H1 (cell line): Measurements from ENCODE around the gene ZNF683. TPM values are rescaled to one million over a fixed set of nuclear protein-coding genes. Genes with fewer than 3 reads are reported as not detected.

Source experiments
- CTCF ChIA-PET: fragments of 300-600 bp; sonication (Branson Sonifier 250); formaldehyde crosslinking; loops from one replicate; lab custom pipeline; 2021; ENCODE audit not compliant: partially characterized antibody; lab: Charles Lee
- POLR2A ChIA-PET: fragments of 300-600 bp; sonication (Branson Sonifier 250); formaldehyde crosslinking; loops from one replicate; lab custom pipeline; 2021; ENCODE audit warnings: inconsistent platforms; ENCODE audit not compliant: partially characterized antibody; lab: Charles Lee
- DNase-seq, 2 experiments: peaks; one replicate each; pipeline versions ENCODE4 v3.0.0 to v3.0.0-alpha.2; 2010 to 2022; ENCODE audit warnings: low spot score in 2 of 2, low read depth in 1 of 2, mixed read lengths in 1 of 2
- FAIRE-seq: peaks from 2 replicates; lab custom pipeline; 2011; peaks lifted over from hg19 to GRCh38; lab: Jason Lieb, UNC
- H2AFZ ChIP-seq: 2 replicates; pipeline ENCODE4 v1.8.1; 2012; ENCODE audit warnings: low read length, inconsistent platforms
- H2AK5ac ChIP-seq: 2 replicates; pipeline ENCODE4 v1.6.1; 2013; ENCODE audit warnings: low read depth, low read length
- H2BK120ac ChIP-seq: replicated peaks from 2 replicates; pipeline ENCODE3; 2013; ENCODE audit warnings: low read depth, low read length, inconsistent platforms
- H2BK12ac ChIP-seq: 2 replicates; pipeline ENCODE4 v1.6.1; 2013; ENCODE audit warnings: low read depth, low read length
- H2BK15ac ChIP-seq: 2 replicates; pipeline ENCODE4 v1.6.1; 2013; ENCODE audit warnings: low read length
- H2BK20ac ChIP-seq: 2 replicates; pipeline ENCODE4 v1.6.1; 2013; ENCODE audit warnings: low read length
- H2BK5ac ChIP-seq: 2 replicates; pipeline ENCODE4 v1.6.1; 2013; ENCODE audit warnings: low read depth, low read length
- H3K14ac ChIP-seq: 2 replicates; pipeline ENCODE4 v1.6.1; 2013; ENCODE audit warnings: inconsistent platforms; ENCODE audit not compliant: insufficient read length
- H3K18ac ChIP-seq: 2 replicates; pipeline ENCODE4 v1.6.1; 2013; ENCODE audit warnings: low read length; ENCODE audit errors: extremely low read depth
- H3K23ac ChIP-seq: 2 replicates; pipeline ENCODE4 v1.6.1; 2013; ENCODE audit warnings: inconsistent platforms; ENCODE audit not compliant: insufficient read length
- H3K23me2 ChIP-seq: 2 replicates; pipeline ENCODE4 v1.6.1; 2013; ENCODE audit warnings: low read depth, low read length
- H3K27ac ChIP-seq: 2 replicates; pipeline ENCODE4 v1.6.1; 2011; ENCODE audit warnings: low read depth, low read length, inconsistent platforms
- H3K27me3 ChIP-seq, 4 experiments: replicated peaks in 1 of 4; 1 replicate in 1 of 4; 2 replicates in 3 of 4; pipeline versions ENCODE4 v1.6.1 to v1.8.1; 2011 to 2013; ENCODE audit warnings: low read length in 3 of 4, mild to moderate bottlenecking in 3 of 4, inconsistent platforms in 2 of 4, mixed read lengths in 2 of 4, moderate library complexity in 1 of 4; ENCODE audit not compliant: control insufficient read depth in 3 of 4, insufficient read depth in 3 of 4; ENCODE audit errors: extremely low read depth in 1 of 4
- H3K36me3 ChIP-seq, 4 experiments: 2 replicates each; pipeline versions ENCODE4 v1.6.1 to v1.8.1; 2011 to 2013; ENCODE audit warnings: mild to moderate bottlenecking in 4 of 4, low read length in 3 of 4, moderate library complexity in 2 of 4, control low read depth in 1 of 4, inconsistent platforms in 1 of 4; ENCODE audit not compliant: insufficient read depth in 4 of 4, control insufficient read depth in 2 of 4
- H3K4ac ChIP-seq: replicated peaks from 2 replicates; pipeline ENCODE3; 2013; ENCODE audit warnings: low read length, low read depth, mixed read lengths, inconsistent platforms; ENCODE audit not compliant: insufficient read length
- H3K4me1 ChIP-seq, 4 experiments: replicated peaks in 1 of 4; 1 replicate in 1 of 4; 2 replicates in 3 of 4; pipeline versions ENCODE4 v1.6.1 to v1.8.1; 2011 to 2013; ENCODE audit warnings: low read length in 3 of 4, inconsistent platforms in 2 of 4, mixed read lengths in 1 of 4; ENCODE audit not compliant: insufficient read depth in 4 of 4, control insufficient read depth in 3 of 4
- H3K4me2 ChIP-seq, 2 experiments: 2 replicates each; pipeline versions ENCODE4 v1.6.1 to v1.8.1; 2011 to 2013; ENCODE audit warnings: low read depth in 2 of 2, low read length in 2 of 2, control low read depth in 1 of 2, inconsistent platforms in 1 of 2, mild to moderate bottlenecking in 1 of 2; ENCODE audit not compliant: insufficient read depth in 1 of 2
- H3K4me3 ChIP-seq, 4 experiments: fragments of 200-600, 300-600 bp in 1 of 4; sonication (generic), shearing (Covaris generic), sonication (Bioruptor Twin) in 1 of 4; 2 replicates each; pipeline versions ENCODE4 v1.5.1 to v1.8.1; 2011 to 2016; ENCODE audit warnings: low read length in 4 of 4, low read depth in 3 of 4, control low read depth in 2 of 4, inconsistent platforms in 2 of 4, mild to moderate bottlenecking in 2 of 4, mixed read lengths in 1 of 4, moderate library complexity in 1 of 4; ENCODE audit not compliant: insufficient read depth in 2 of 4; ENCODE audit errors: extremely low read depth in 1 of 4
- H3K56ac ChIP-seq: replicated peaks from 2 replicates; pipeline ENCODE3; 2013; ENCODE audit warnings: low read depth, mild to moderate bottlenecking, mixed read lengths, low read length, inconsistent platforms; ENCODE audit not compliant: insufficient read length
- H3K79me1 ChIP-seq: 2 replicates; pipeline ENCODE4 v1.6.1; 2013; ENCODE audit warnings: low read depth, low read length, control low read depth
- H3K79me2 ChIP-seq, 2 experiments: 2 replicates each; pipeline versions ENCODE4 v1.6.1 to v1.8.1; 2012 to 2013; ENCODE audit warnings: low read length in 2 of 2, mild to moderate bottlenecking in 2 of 2, inconsistent platforms in 1 of 2; ENCODE audit not compliant: insufficient read depth in 2 of 2, control insufficient read depth in 1 of 2
- H3K9ac ChIP-seq, 4 experiments: replicated peaks in 1 of 4; 1 replicate in 1 of 4; 2 replicates in 3 of 4; pipeline versions ENCODE4 v1.6.1 to v1.8.1; 2011 to 2013; ENCODE audit warnings: low read depth in 3 of 4, low read length in 3 of 4, control low read depth in 2 of 4, mild to moderate bottlenecking in 2 of 4, moderate library complexity in 2 of 4, inconsistent platforms in 1 of 4; ENCODE audit errors: extremely low read depth in 1 of 4
- H3K9me3 ChIP-seq, 2 experiments: 2 replicates each; pipeline versions ENCODE4 v1.6.1 to v1.8.1; 2012 to 2013; ENCODE audit warnings: mild to moderate bottlenecking in 2 of 2, moderate library complexity in 2 of 2, control low read depth in 1 of 2, inconsistent platforms in 1 of 2, low read depth in 1 of 2, low read length in 1 of 2, mixed read lengths in 1 of 2; ENCODE audit not compliant: insufficient read depth in 2 of 2
- H4K20me1 ChIP-seq, 2 experiments: replicated peaks in 1 of 2; 2 replicates each; pipeline versions ENCODE3 to v1.8.1; 2011 to 2013; ENCODE audit warnings: inconsistent platforms in 2 of 2, low read length in 2 of 2, mild to moderate bottlenecking in 1 of 2; ENCODE audit not compliant: insufficient read depth in 2 of 2, control insufficient read depth in 1 of 2
- H4K5ac ChIP-seq: 2 replicates; pipeline ENCODE4 v1.6.1; 2013; ENCODE audit warnings: low read length, low read depth, mixed read lengths, inconsistent platforms; ENCODE audit not compliant: insufficient read length
- H4K8ac ChIP-seq: 2 replicates; pipeline ENCODE4 v1.8.0; 2013; ENCODE audit warnings: mild to moderate bottlenecking, moderate library complexity, low read length, inconsistent platforms; ENCODE audit not compliant: insufficient read depth; ENCODE audit errors: extremely low read depth
- H4K91ac ChIP-seq: replicated peaks from 2 replicates; pipeline ENCODE3; 2013; ENCODE audit warnings: low read length, mixed read lengths, inconsistent platforms; ENCODE audit not compliant: insufficient read length
- CBX5 ChIP-seq: fragments of 300-800, 300-1000 bp; sonication (generic); IDR thresholded peaks from 2 replicates; pipeline ENCODE4 v1.7.1; 2016; ENCODE audit warnings: antibody characterized with exemption, low read length, low read depth
- CTBP2 ChIP-seq: IDR thresholded peaks from 2 replicates; pipeline ENCODE4 v1.7.0; 2011; ENCODE audit warnings: borderline replicate concordance, mild to moderate bottlenecking, moderate library complexity, mixed read lengths, low read length; ENCODE audit not compliant: insufficient read depth, insufficient read length
- JUN ChIP-seq: IDR thresholded peaks from 2 replicates; pipeline ENCODE4 v1.6.1; 2011; ENCODE audit warnings: low read depth, mild to moderate bottlenecking, improper control_type of control experiment, low read length
- KDM4A ChIP-seq: IDR thresholded peaks from one replicate; pipeline ENCODE4 v1.7.1; 2012; ENCODE audit warnings: low read depth, mild to moderate bottlenecking, moderate library complexity, low read length, inconsistent platforms; ENCODE audit not compliant: severe bottlenecking
- POU5F1 ChIP-seq: IDR thresholded peaks from 2 replicates; pipeline ENCODE4 v1.6.1; 2011; ENCODE audit warnings: low read depth, mild to moderate bottlenecking, low read length, moderate library complexity
- WGBS, 2 experiments: shearing (Covaris generic) in 1 of 2; methylation state at CpG; one replicate each; pipeline versions ENCODE4 v1.1.6 to v1.1.7; 2013 to 2015; ENCODE audit warnings: low lambda C conversion rate in 2 of 2, mixed read lengths in 2 of 2, inconsistent platforms in 1 of 2, low coverage in 1 of 2, missing lambda C conversion rate in 1 of 2; ENCODE audit not compliant: insufficient replicate concordance in 2 of 2, insufficient coverage in 1 of 2, insufficient read length in 1 of 2; ENCODE audit errors: extremely low coverage in 1 of 2, missing lambda C conversion rate in 1 of 2; 5-methylcytosine and 5-hydroxymethylcytosine counted together
- polyA plus RNA-seq, 7 experiments: library from polyadenylated mRNA; depleted of rRNA in 3 of 7; stranded (reverse) in 5 of 7; unstranded in 2 of 7; fragments of >200 nt in 5 of 7; fragments of 200-250 nt in 2 of 7; gene quantifications; 1 replicate in 5 of 7; 2 replicates in 1 of 7; 4 replicates in 1 of 7; pipeline versions ENCODE4 v1.2.1 to v1.2.3, GENCODE V29; 2011 to 2013; ENCODE audit warnings: missing spikeins in 2 of 7, mixed read lengths in 2 of 7
- total RNA-seq: library from RNA; stranded (reverse); fragmentation: NEBNext Ultra II Directional; extraction: Animal tissue kit (Norgen Biotek cat#: 25700); gene quantifications from 2 replicates; pipeline ENCODE4 v1.2.1, GENCODE V29; 2021
- TF ChIP-seq, protein P1 (sequence below), 3 experiments: IDR thresholded peaks; 1 replicate in 2 of 3; 2 replicates in 1 of 3; pipeline versions ENCODE4 v1.5.1 to v1.6.1; 2011; ENCODE audit warnings: low read length in 3 of 3, mild to moderate bottlenecking in 3 of 3, inconsistent platforms in 2 of 3, low read depth in 1 of 3, moderate library complexity in 1 of 3; ENCODE audit not compliant: insufficient read depth in 1 of 3; ENCODE audit errors: control extremely low read depth in 1 of 3

ZNF683 gene
- total and polyA plus RNA-seq, 2 of the 8 experiments (the other 6 are each of a cell fraction or from before 2014, with no cell fraction given) = not detected

DNA sequence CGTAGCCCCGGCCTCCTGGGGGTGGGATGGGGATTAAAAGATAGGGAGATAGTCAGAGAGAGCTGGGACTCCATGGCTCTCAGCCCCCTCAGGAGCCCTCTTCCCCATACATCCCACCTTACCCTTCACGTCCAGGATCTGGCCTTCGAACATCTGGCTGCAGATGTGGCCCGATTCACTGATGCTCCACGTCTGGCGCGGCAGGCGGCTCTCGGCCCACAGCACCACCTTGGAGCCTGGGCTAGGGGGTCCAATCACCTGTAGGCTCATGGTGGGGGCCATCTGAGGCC lies 50.6 kb downstream of the ZNF683 start:
- H3K18ac ChIP-seq = no peak overlapping the region
- peaks cover 4 to 7% (median 5%) of the 10 kb centered on the region in 4 experiments for H3K4me1 ChIP-seq
- H2BK12ac ChIP-seq = no peak overlapping the region
- DNase-seq (no peak), FAIRE-seq (no peak)
- H3K4ac ChIP-seq = no peak overlapping the region
- H3K9ac ChIP-seq = no peak overlapping the region
- CTCF ChIA-PET = interaction anchor here (0.6 to 57.0 kb wide), 31 partner anchors 9 to 219 kb away, joined by 3 to 1530 read pairs (median 5); partner anchors contain the start of genes CRYBG2, SH3BGRL3 and UBXN11
- POLR2A ChIA-PET = interaction anchor here (0.6 to 5.0 kb wide), 12 partner anchors 8 to 149 kb away, joined by 3 to 27 read pairs (median 3); partner anchors contain the start of gene SH3BGRL3
- peaks cover 0 to 2% of the 10 kb centered on the region in 2 experiments for H4K20me1 ChIP-seq
- H2BK5ac ChIP-seq = no peak overlapping the region
- H4K5ac ChIP-seq = no peak overlapping the region
- H3K4me2 ChIP-seq = no peak overlapping the region
- no peaks in the 10 kb centered on the region for H3K79me1 ChIP-seq
- H2AK5ac ChIP-seq = no peak overlapping the region
- H3K79me2 ChIP-seq = no peaks in the 10 kb centered on the region
- no peaks in the 10 kb centered on the region for H3K23me2 ChIP-seq
- no peaks in the 10 kb centered on the region for H3K27me3 ChIP-seq
- no peak overlapping the region for H3K23ac ChIP-seq
- no peaks in the 10 kb centered on the region for H3K9me3 ChIP-seq
- H3K14ac ChIP-seq = no peak overlapping the region
- no peak overlapping the region for H3K56ac ChIP-seq
- no peak overlapping the region for H3K4me3 ChIP-seq
- 89% methylated on average over 10 of the region's 10 CpGs; no CpG with 5 or more reads in 1 of the 2 experiments for WGBS, 2 experiments
- H3K36me3 ChIP-seq = peaks cover 7 to 22% (median 18%) of the 10 kb centered on the region in 4 experiments; a peak in 7 of 8 replicates
- H4K8ac ChIP-seq = no peak overlapping the region
- H2BK120ac ChIP-seq = no peak overlapping the region
- H4K91ac ChIP-seq = no peak overlapping the region
- no peak overlapping the region for H2BK20ac ChIP-seq
- H2AFZ ChIP-seq = no peak overlapping the region
- H3K27ac ChIP-seq = no peak overlapping the region
- no peak overlapping the region for H2BK15ac ChIP-seq
- no peak for TF ChIP-seq CTBP2
- TF ChIP-seq POU5F1 = no peak
- no peak for TF ChIP-seq CBX5
- TF ChIP-seq, protein P1, sequence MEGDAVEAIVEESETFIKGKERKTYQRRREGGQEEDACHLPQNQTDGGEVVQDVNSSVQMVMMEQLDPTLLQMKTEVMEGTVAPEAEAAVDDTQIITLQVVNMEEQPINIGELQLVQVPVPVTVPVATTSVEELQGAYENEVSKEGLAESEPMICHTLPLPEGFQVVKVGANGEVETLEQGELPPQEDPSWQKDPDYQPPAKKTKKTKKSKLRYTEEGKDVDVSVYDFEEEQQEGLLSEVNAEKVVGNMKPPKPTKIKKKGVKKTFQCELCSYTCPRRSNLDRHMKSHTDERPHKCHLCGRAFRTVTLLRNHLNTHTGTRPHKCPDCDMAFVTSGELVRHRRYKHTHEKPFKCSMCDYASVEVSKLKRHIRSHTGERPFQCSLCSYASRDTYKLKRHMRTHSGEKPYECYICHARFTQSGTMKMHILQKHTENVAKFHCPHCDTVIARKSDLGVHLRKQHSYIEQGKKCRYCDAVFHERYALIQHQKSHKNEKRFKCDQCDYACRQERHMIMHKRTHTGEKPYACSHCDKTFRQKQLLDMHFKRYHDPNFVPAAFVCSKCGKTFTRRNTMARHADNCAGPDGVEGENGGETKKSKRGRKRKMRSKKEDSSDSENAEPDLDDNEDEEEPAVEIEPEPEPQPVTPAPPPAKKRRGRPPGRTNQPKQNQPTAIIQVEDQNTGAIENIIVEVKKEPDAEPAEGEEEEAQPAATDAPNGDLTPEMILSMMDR (IDR thresholded peaks at IDR 0.05; ENCODE audit: control extremely low read depth in 1 of 3, insufficient read depth in 1 of 3, low read depth in 1 of 3, low read length in 3 of 3) = no peak
- TF ChIP-seq JUN = no peak
- TF ChIP-seq KDM4A = no peak
